Chondrocyte (in vitro differentiated cells): ENCODE results near the gene PHTF2. TPM values are rescaled to one million over a fixed set of nuclear protein-coding genes. Genes with fewer than 3 reads are reported as not detected.

Experiments
- DNase-seq: peaks from one replicate; pipeline ENCODE4 v3.0.0; 2021; ENCODE audit warnings: mixed read lengths, low spot score
- H3K27ac Mint-ChIP-seq: one replicate; pipeline ENCODE4 v1.8.0; 2021; ENCODE audit warnings: mild to moderate bottlenecking, moderate library complexity, mixed read lengths; ENCODE audit not compliant: unreplicated experiment
- H3K27me3 Mint-ChIP-seq: 2 replicates; pipeline ENCODE4 v1.8.0; 2021; ENCODE audit warnings: low read depth, mixed read lengths
- H3K36me3 Mint-ChIP-seq: 2 replicates; pipeline ENCODE4 v1.8.0; 2021; ENCODE audit warnings: low read depth, mixed read lengths
- H3K4me1 Mint-ChIP-seq: 2 replicates; pipeline ENCODE4 v1.8.0; 2021; ENCODE audit warnings: low read depth, mild to moderate bottlenecking, mixed read lengths
- H3K4me3 Mint-ChIP-seq: one replicate; pipeline ENCODE4 v1.8.0; 2021; ENCODE audit warnings: mild to moderate bottlenecking, moderate library complexity, mixed read lengths; ENCODE audit not compliant: unreplicated experiment
- H3K9me3 Mint-ChIP-seq: 2 replicates; pipeline ENCODE4 v1.8.0; 2021; ENCODE audit warnings: low read depth, mixed read lengths
- CTCF ChIP-seq: fragments of 200-600 bp; sonication (generic); IDR thresholded peaks from 2 replicates; pipeline ENCODE4 v1.5.0; 2021; ENCODE audit warnings: antibody characterized with exemption, mild to moderate bottlenecking, moderate library complexity
- total RNA-seq: library from RNA; stranded (reverse); gene quantifications from 3 replicates; pipeline ENCODE4 v1.2.1, GENCODE V29; 2021

The PHTF2 gene
- total RNA-seq, 1 donor from 2014 or later, result 52.6 TPM

GRCh38 chr7:77887567-77887966 lies 89.0 kb downstream of the PHTF2 start:
- Mint-ChIP-seq H3K36me3 (peaks cover 3% of the 10 kb centered on the region), H3K9me3 (no peaks in the 10 kb centered on the region), H3K4me1 (peaks cover 16% of the 10 kb centered on the region), H3K27me3 (no peaks in the 10 kb centered on the region), H3K4me3 (no peak overlapping the region), H3K27ac (peak overlapping the region; percentile 19)
- TF ChIP-seq CTCF, result no peak
- no peak for DNase-seq

- H3K27ac Mint-ChIP-seq, result no peak overlapping the region
- no peaks in the 10 kb centered on the region for H3K27me3 Mint-ChIP-seq
- no peaks in the 10 kb centered on the region for H3K9me3 Mint-ChIP-seq
- DNase-seq, result no peak
- no peak for TF ChIP-seq CTCF
- peaks cover 16% of the 10 kb centered on the region for H3K4me1 Mint-ChIP-seq
- H3K4me3 Mint-ChIP-seq, result no peak overlapping the region
- H3K36me3 Mint-ChIP-seq, result peaks cover 3% of the 10 kb centered on the region
These were observed 90.4 kb downstream of the PHTF2 start for GRCh38 chr7:77888998-77889397.

- Mint-ChIP-seq H3K27ac (no peak overlapping the region), H3K9me3 (no peaks in the 10 kb centered on the region), H3K27me3 (no peaks in the 10 kb centered on the region), H3K4me1 (peaks cover 4% of the 10 kb centered on the region), H3K36me3 (no peaks in the 10 kb centered on the region), H3K4me3 (no peak overlapping the region)
- no peak for TF ChIP-seq CTCF
- no peak for DNase-seq
These were observed 95.2 kb downstream of the PHTF2 start for GRCh38 chr7:77893813-77894212.

- no peaks in the 10 kb centered on the region for H3K36me3 Mint-ChIP-seq
- no peak overlapping the region for H3K4me3 Mint-ChIP-seq
- no peak for TF ChIP-seq CTCF
- DNase-seq, result no peak
- H3K27ac Mint-ChIP-seq, result no peak overlapping the region
- H3K4me1 Mint-ChIP-seq, result peaks cover 4% of the 10 kb centered on the region
- no peaks in the 10 kb centered on the region for H3K9me3 Mint-ChIP-seq
- no peaks in the 10 kb centered on the region for H3K27me3 Mint-ChIP-seq
These were observed 96.1 kb downstream of the PHTF2 start for GRCh38 chr7:77894574-77895091.

- no peaks in the 10 kb centered on the region for H3K36me3 Mint-ChIP-seq
- DNase-seq, result no peak
- no peaks in the 10 kb centered on the region for H3K27me3 Mint-ChIP-seq
- no peak overlapping the region for H3K27ac Mint-ChIP-seq
- H3K9me3 Mint-ChIP-seq, result no peaks in the 10 kb centered on the region
- H3K4me3 Mint-ChIP-seq, result no peak overlapping the region
- TF ChIP-seq CTCF, result no peak
- H3K4me1 Mint-ChIP-seq, result no peaks in the 10 kb centered on the region
These were observed 97.3 kb downstream of the PHTF2 start for GRCh38 chr7:77895905-77896304.
